Mammary epithelial cell (primary cell): ENCODE results near the gene C3orf33.

Experiments used
- EZH2 ChIP-seq: IDR thresholded peaks from 2 replicates; pipeline ENCODE4 v1.6.1; 2012; ENCODE audit warnings: low read length, inconsistent platforms, borderline replicate concordance
- TF ChIP-seq, protein P1 (sequence below), 2 donors: IDR thresholded peaks in 1 of 2; conservative IDR thresholded peaks in 1 of 2; 2 replicates each; pipeline ENCODE4 v1.5.1; 2011 to 2012; ENCODE audit warnings: inconsistent platforms in 2 of 2, low read length in 2 of 2, mild to moderate bottlenecking in 2 of 2, control low read depth in 1 of 2, low read depth in 1 of 2; ENCODE audit not compliant: insufficient read depth in 1 of 2; ENCODE audit errors: extremely low read depth in 1 of 2

- TF ChIP-seq EZH2 = no peak
- TF ChIP-seq, protein P1, sequence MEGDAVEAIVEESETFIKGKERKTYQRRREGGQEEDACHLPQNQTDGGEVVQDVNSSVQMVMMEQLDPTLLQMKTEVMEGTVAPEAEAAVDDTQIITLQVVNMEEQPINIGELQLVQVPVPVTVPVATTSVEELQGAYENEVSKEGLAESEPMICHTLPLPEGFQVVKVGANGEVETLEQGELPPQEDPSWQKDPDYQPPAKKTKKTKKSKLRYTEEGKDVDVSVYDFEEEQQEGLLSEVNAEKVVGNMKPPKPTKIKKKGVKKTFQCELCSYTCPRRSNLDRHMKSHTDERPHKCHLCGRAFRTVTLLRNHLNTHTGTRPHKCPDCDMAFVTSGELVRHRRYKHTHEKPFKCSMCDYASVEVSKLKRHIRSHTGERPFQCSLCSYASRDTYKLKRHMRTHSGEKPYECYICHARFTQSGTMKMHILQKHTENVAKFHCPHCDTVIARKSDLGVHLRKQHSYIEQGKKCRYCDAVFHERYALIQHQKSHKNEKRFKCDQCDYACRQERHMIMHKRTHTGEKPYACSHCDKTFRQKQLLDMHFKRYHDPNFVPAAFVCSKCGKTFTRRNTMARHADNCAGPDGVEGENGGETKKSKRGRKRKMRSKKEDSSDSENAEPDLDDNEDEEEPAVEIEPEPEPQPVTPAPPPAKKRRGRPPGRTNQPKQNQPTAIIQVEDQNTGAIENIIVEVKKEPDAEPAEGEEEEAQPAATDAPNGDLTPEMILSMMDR (conservative IDR thresholded peaks at IDR 0.05 in 1 of 2, IDR thresholded peaks at IDR 0.05 in 1 of 2; ENCODE audit: extremely low read depth in 1 of 2, insufficient read depth in 1 of 2, low read depth in 1 of 2, low read length in 2 of 2) = no peak
Observed at GRCh38 chr3:155741603-155742002, 64.5 kb downstream of the C3orf33 start.
